Kidney epithelial cell (primary cell): Measurements from ENCODE around the gene YIF1A. TPM values are rescaled to one million over a fixed set of nuclear protein-coding genes. Genes with fewer than 3 reads are reported as not detected.

Experiments used
- DNase-seq: peaks from one replicate; pipeline ENCODE4 v3.0.0-alpha.2; 2010; ENCODE audit warnings: low read depth
- H3K27me3 ChIP-seq: 2 replicates; pipeline ENCODE4 v1.6.0; 2011; ENCODE audit warnings: low read length; ENCODE audit not compliant: control insufficient read depth, insufficient read depth
- H3K36me3 ChIP-seq: 2 replicates; pipeline ENCODE4 v1.5.1; 2011; ENCODE audit warnings: low read length; ENCODE audit not compliant: control insufficient read depth, insufficient read depth
- H3K4me3 ChIP-seq: 2 replicates; pipeline ENCODE4 v1.5.1; 2011; ENCODE audit warnings: low read depth, mild to moderate bottlenecking, control low read depth, low read length
- total RNA-seq: library from RNA; depleted of rRNA; stranded (reverse); fragments of >200 nt; gene quantifications from 2 replicates; pipeline ENCODE4 v1.2.3, GENCODE V29; 2015
- TF ChIP-seq, protein P1 (sequence below): IDR thresholded peaks from 2 replicates; pipeline ENCODE4 v1.5.1; 2011; ENCODE audit warnings: mild to moderate bottlenecking, moderate library complexity, low read length, control low read depth, inconsistent platforms; ENCODE audit not compliant: insufficient read depth, poor library complexity, severe bottlenecking

Gene YIF1A, protein sequence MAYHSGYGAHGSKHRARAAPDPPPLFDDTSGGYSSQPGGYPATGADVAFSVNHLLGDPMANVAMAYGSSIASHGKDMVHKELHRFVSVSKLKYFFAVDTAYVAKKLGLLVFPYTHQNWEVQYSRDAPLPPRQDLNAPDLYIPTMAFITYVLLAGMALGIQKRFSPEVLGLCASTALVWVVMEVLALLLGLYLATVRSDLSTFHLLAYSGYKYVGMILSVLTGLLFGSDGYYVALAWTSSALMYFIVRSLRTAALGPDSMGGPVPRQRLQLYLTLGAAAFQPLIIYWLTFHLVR
- 104 and 119 TPM in 2 replicates for total RNA-seq

DNA sequence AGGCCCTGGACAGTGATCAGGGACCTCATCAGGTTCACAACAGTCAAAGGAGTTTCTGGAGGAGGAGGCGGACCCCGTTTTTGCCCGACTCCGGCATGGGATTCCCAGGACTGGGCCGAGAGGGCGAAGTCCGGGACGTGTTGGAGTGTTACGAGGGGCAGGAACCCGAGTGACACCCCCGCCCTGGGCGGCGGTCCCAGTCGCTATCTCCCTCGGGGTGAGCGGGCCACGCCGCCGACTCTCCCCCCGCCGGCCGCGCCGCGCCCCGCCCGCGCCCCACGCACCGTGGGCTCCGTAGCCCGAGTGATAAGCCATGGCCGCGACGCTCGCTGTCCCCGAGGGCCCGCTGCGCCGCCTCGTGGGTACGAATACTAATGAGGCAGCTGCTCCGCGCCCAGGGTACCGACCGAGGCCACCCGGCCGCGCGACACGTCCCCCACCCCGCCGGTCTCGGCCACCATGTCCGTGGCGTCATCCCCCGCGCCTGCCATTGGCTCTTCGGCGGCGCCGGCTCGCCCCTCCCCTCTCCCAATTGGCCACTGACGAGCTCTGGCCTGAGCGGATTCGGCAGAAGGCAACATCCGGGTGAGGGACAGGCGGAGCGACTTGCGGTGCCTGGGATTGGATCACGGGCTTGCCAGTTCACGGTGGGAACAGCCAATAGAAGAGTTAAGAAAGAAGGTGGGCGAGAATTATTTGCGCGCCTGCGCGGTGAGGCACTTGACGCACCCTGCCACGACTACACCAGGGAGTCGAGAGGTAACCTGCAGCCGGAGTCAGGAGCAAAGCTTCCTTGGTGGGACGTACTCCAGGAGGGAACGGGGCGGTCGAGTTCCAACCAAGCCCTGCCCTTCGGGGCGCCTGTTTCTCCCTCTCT lies at the start of gene YIF1A:
YIF1A (minus strand) TSS at position 473 of the 877 bp plus-strand sequence; CDS start at position 315, 158 bp downstream.
- no peaks in the 10 kb centered on the region for H3K36me3 ChIP-seq
- H3K27me3 ChIP-seq = peaks cover 25% of the 10 kb centered on the region
- TF ChIP-seq, protein P1, sequence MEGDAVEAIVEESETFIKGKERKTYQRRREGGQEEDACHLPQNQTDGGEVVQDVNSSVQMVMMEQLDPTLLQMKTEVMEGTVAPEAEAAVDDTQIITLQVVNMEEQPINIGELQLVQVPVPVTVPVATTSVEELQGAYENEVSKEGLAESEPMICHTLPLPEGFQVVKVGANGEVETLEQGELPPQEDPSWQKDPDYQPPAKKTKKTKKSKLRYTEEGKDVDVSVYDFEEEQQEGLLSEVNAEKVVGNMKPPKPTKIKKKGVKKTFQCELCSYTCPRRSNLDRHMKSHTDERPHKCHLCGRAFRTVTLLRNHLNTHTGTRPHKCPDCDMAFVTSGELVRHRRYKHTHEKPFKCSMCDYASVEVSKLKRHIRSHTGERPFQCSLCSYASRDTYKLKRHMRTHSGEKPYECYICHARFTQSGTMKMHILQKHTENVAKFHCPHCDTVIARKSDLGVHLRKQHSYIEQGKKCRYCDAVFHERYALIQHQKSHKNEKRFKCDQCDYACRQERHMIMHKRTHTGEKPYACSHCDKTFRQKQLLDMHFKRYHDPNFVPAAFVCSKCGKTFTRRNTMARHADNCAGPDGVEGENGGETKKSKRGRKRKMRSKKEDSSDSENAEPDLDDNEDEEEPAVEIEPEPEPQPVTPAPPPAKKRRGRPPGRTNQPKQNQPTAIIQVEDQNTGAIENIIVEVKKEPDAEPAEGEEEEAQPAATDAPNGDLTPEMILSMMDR = no peak
- peak within 1 kb of the TSS; percentile 74 for H3K4me3 ChIP-seq
- peak; percentile 97 for DNase-seq

DNA sequence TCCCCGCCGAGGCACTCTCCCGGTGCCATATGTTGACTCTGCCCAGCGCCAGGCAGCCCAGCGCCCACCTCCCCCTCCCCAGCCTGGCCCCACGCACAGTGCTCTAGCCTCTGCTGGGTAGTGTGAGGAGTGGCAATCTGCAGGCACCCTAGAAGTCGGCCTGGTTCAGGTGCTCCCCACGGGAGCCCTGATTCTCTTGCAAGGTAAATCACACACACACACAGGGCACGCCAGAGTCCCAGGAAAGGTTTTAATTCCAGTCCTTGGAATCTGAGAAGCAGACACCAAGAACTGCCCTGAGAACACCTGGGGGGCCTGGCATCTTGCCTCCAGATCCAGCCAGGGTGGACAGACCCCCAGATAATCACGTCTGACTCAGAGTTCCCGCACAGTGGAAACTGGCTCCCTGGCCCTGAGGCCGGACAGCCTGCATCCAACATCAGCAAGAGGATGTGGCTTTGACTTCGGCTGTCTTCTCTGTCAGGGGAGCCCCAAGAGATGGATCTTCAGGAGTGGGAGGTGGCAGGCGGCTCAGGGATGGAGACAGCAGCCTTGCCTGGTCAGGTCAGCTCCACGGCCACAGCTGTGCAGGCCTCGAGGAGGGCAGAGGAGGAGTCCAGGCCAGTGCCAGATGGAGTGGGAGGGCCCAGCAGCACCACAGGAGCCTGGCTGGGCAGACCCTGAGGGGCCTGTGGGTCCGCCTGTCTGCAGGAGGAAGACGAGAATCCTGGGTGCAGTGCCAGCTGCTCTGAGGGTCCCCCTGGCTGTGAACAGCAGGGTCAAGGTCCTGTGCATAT lies 48.4 kb upstream of the YIF1A start:
- no peak for DNase-seq
- no peak overlapping the region for H3K4me3 ChIP-seq
- peaks cover 3% of the 10 kb centered on the region for H3K36me3 ChIP-seq
- TF ChIP-seq, protein P1 = peak; percentile 2
- no peaks in the 10 kb centered on the region for H3K27me3 ChIP-seq

DNA sequence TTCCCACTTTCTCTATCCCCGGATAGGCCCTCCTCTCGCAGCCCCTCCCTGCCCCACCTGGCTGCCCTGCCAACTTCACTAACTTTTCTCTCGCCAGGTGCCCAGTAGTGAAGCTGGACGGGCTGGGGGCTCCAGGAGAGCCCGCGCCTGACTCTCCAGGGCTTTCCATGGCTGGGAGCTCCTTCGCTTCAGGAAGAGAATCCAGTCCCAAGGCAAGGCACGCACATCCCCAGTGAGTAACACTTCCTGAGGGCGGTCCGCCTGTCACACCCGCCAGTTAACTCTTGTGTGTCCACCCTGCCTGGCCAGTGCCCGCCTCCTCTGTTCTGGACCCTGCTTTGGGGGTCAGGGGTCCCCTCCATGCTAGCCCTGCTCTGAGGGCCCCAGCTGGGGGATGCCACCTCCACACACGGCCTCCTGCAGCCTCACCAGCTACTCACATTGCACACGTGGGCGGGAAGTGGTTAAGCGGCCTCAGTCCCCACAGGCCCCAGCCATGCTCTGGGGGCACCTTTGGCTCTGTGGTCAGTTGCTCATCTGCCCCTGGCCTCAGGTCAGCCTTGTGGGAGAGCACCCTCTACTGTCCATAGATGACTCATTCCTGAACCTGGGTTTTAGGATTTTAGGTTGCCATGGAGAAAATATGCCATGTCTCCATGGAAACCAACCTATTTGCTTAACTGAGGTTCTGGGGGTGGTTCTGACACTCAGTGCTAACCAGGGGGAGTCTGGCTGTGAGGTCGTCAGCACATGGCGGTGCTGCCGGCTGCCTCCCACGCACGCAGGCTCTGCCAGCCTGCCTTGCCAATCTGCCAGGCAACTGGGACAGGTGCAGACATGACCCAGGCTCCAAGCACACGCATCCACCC lies 47.5 kb upstream of the YIF1A start, which contains the start of gene RIN1:
RIN1 (minus strand) TSS at position 201 of the 869 bp plus-strand sequence; CDS start at position 169, 32 bp downstream.
- TF ChIP-seq, protein P1 = peak; percentile 7
- peak; percentile 94 for DNase-seq
- Histone ChIP-seq H3K4me3 (peak within 1 kb of the TSS; percentile 63), H3K36me3 (peaks cover under 1% of the 10 kb centered on the region), H3K27me3 (no peaks in the 10 kb centered on the region)

DNA sequence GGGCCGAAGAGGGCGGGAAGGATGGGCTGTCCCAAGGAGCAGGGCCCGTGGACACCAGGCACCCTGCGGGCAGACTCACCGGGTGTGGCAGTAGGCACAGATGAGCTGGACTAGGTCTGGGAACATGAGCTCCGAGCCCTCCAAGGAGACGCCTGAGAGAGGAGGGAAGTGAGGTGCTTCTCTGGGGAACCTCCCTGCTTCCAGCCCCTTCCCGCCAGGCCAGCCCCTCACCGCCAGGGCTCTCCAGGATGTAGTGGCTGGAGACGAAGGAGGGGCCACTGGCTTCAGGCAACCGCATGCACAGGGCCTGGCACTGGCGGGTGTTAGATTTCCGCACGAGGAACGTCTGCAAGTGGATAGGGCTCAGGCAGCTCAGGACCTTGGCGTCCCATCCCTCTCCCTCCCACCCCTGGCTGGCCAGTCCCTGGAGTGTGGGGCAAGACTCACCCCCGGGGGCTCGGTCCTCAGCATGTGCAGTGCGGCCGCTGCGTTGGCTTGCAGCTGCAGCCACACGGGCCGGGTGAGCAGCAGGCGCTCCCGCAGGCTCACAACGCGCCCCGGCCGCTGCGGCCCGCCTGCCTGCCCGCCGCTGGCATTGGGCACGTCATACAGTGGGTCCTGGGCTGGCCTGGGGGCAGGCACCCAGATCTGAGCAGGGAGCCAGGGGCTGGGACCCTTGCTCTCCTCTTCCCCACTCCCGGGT lies 46.7 kb upstream of the YIF1A start:
- TF ChIP-seq, protein P1 = peak; percentile 11
- H3K27me3 ChIP-seq = no peaks in the 10 kb centered on the region
- H3K4me3 ChIP-seq = peak overlapping the region; percentile 63
- DNase-seq = no peak
- H3K36me3 ChIP-seq = no peaks in the 10 kb centered on the region
